Measurements from ENCODE around the gene PARD6G. TPM values are rescaled to one million over a fixed set of nuclear protein-coding genes. Genes with fewer than 3 reads are reported as not detected.

Gene PARD6G
- total RNA-seq, 2 donors from 2014 or later, result 1.9 to 2.8 TPM

DNA sequence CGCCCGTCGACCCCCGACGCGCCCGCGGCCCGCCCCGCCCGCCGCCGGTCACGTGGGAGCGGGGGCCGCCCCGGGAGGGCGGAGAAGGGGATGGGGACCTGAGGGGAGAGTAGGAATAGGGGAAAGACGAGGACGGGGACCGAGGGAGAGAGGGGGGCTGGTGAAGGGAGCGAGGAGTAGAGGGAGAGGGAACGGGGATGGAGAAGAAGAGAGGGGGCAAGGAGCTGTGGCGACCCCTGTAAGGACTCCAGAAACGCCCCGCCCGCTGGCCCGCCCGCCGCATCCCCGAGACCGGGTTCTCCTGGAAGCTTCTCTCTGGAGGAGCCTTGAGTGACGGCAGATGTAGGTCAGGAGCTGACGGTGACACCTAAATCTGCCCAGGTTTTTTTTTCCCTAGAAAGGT is 137.6 kb downstream of the PARD6G start:
- peak overlapping the region; percentile 66 to 84 for H3K4me3 ChIP-seq
- peaks cover 0 to 26% of the 10 kb centered on the region in 2 donors for H3K4me1 ChIP-seq
- no peaks in the 10 kb centered on the region for H3K36me3 ChIP-seq
- H3K27me3 ChIP-seq, result no peaks in the 10 kb centered on the region
- H3K9me3 ChIP-seq, result no peaks in the 10 kb centered on the region
- H3K27ac ChIP-seq, result peak overlapping the region; percentile 87 to 88
- DNase-seq (ENCODE audit: low spot score), result no peak
- TF ChIP-seq, protein P1, sequence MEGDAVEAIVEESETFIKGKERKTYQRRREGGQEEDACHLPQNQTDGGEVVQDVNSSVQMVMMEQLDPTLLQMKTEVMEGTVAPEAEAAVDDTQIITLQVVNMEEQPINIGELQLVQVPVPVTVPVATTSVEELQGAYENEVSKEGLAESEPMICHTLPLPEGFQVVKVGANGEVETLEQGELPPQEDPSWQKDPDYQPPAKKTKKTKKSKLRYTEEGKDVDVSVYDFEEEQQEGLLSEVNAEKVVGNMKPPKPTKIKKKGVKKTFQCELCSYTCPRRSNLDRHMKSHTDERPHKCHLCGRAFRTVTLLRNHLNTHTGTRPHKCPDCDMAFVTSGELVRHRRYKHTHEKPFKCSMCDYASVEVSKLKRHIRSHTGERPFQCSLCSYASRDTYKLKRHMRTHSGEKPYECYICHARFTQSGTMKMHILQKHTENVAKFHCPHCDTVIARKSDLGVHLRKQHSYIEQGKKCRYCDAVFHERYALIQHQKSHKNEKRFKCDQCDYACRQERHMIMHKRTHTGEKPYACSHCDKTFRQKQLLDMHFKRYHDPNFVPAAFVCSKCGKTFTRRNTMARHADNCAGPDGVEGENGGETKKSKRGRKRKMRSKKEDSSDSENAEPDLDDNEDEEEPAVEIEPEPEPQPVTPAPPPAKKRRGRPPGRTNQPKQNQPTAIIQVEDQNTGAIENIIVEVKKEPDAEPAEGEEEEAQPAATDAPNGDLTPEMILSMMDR (IDR thresholded peaks at IDR 0.05), result no peak

DNA sequence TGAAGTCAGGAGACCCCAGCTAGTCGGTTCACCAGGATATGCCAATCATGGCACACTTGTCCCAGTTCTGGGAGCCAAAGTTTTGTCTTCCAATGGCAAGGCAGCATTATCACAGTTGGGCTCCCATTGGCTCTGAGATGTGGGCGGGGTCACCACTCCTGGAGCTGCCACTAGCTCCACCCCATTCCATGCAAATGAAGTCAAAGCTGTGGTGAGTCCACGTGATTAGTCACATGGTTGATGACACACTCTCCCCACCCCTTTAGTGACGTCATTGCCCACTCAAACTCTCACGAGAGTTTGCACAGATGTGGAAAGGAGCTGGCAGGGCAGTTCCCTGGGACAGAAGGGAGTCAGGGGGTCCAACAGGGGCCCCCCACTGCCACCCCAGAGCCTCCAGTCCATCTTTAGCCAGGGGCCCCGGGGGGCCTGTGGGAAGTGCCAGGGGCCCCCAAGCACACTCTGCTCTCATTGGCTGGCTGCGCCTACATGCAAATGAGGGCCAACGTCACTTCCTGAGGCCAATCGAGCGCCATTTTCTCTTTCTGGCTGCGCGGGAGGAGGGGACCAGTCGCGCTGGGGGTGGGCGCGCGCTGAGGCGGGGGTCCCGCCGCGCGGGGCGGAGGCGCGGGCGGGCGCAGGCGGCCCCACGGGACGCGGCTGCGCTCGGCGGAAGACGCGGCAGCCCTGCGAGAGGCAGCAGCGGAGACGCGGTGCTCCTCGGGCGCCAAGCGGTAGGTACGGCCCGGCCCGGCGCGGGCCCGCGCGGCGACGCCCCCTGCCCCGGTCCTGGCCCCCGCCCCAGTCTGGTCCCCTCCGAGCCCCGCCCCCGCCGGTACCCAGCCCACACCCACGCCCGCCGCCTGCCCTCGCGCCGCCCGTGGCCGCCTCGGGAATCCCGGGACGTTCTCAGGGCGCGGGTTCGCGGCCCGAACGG is 138.3 kb downstream of the PARD6G start, which contains the start of gene ADNP2:
ADNP2 (plus strand) TSS at position 524 of the 937 bp plus-strand sequence. CDS start 8,281 bp downstream, outside the sequence.
- Histone ChIP-seq H3K36me3 (no peaks in the 10 kb centered on the region), H3K4me3 (peak within 1 kb of the TSS; percentile 66 to 84), H3K27ac (peak within 1 kb of the TSS; percentile 87 to 88), H3K27me3 (no peaks in the 10 kb centered on the region), H3K4me1 (peaks cover 0 to 28% of the 10 kb centered on the region in 2 donors), H3K9me3 (no peaks in the 10 kb centered on the region)
- DNase-seq (ENCODE audit: low spot score), result peak; percentile 94
- TF ChIP-seq, protein P1 (IDR thresholded peaks at IDR 0.05), result no peak

DNA sequence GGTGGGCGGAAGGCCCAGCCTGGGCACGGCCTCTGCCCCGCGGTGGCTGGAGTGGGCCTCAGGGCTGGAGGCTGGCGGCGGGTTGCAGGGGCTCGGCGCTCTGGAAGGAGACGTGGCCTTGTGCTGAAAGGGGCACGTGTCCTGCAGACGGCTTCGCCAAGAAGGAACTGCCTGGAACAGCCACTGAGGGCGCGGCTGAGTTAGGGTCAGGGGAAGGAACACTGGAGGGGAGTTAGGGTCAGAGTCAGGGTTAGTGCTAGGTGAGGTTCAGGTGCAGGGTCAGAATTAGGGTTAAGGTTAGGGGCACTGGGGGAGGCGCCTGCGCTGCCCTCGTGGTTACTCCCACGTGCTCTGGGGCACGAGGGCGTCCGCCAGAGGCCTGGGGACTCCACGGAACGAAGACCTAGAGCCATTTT is 139.2 kb downstream of the PARD6G start:
- no peak for DNase-seq (ENCODE audit: low spot score)
- H3K4me1 ChIP-seq, result peaks cover 0 to 28% of the 10 kb centered on the region in 2 donors
- TF ChIP-seq, protein P1 (IDR thresholded peaks at IDR 0.05), result no peak
- no peak overlapping the region for H3K4me3 ChIP-seq
- no peaks in the 10 kb centered on the region for H3K36me3 ChIP-seq
- no peaks in the 10 kb centered on the region for H3K9me3 ChIP-seq
- H3K27ac ChIP-seq, result peak overlapping the region; percentile 87 to 88
- H3K27me3 ChIP-seq, result no peaks in the 10 kb centered on the region

DNA sequence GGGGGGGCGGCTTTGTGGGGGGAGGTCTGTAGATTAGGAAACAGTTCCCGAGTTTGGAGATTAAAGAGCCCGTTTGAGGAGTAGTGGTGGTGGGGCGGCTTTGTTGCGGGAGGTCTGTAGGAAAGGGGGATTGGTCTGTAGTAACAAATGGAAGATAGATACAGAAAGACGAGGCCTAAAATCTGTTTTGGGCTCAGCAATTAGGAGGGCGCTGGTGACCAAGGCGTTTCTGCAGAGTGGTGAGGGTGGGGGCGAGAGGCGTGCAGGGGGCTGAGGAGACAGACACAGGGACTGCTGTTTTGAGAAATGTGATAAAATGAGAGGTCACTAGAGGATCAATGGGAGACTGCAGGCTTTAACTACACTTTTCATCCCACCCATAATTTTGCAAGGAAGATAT is 139.9 kb downstream of the PARD6G start:
- TF ChIP-seq, protein P1 (IDR thresholded peaks at IDR 0.05), result no peak
- Histone ChIP-seq H3K4me3 (no peak overlapping the region), H3K36me3 (no peaks in the 10 kb centered on the region), H3K9me3 (no peaks in the 10 kb centered on the region), H3K27ac (peak overlapping the region in 1 of 2 donors; percentile 87), H3K27me3 (no peaks in the 10 kb centered on the region), H3K4me1 (peaks cover 0 to 28% of the 10 kb centered on the region in 2 donors)
- DNase-seq (ENCODE audit: low spot score), result no peak

Other genes starting within 250 kb of the PARD6G start
- 10 to 100 TPM; 11.9 to 17.5 TPM for gene RBFA, start 213.1 kb downstream of the PARD6G start, total RNA-seq
- 10 to 100 TPM; 10.9 to 12.3 TPM for gene ADNP2, start 138.3 kb downstream of the PARD6G start, total RNA-seq

All from right atrium auricular region (tissue), 2 donors.